Liver (tissue), 3 donors: ENCODE data around the gene IL4.

Experiments
- ATF3 ChIP-seq: IDR thresholded peaks from 2 replicates; pipeline ENCODE4 v1.6.1; 2016; ENCODE audit warnings: antibody characterized with exemption
- CTCF ChIP-seq: fragments of 150-350 bp; IDR thresholded peaks from 2 replicates; pipeline ENCODE4 v1.5.1; 2017; ENCODE audit warnings: improper control_type of control experiment, low read depth, low read length; ENCODE audit not compliant: missing input control
- EGR1 ChIP-seq, 2 donors: IDR thresholded peaks; 2 replicates each; pipeline ENCODE4 v1.6.1; 2016 to 2018; ENCODE audit warnings: antibody characterized with exemption in 2 of 2, low read depth in 2 of 2
- FOXA1 ChIP-seq: IDR thresholded peaks from 2 replicates; pipeline ENCODE4 v1.6.1; 2016; ENCODE audit warnings: antibody characterized with exemption
- HNF4A ChIP-seq, 2 donors: conservative IDR thresholded peaks; 2 replicates each; pipeline ENCODE4 v1.6.1; 2016; ENCODE audit warnings: antibody characterized with exemption in 2 of 2, mild to moderate bottlenecking in 2 of 2
- HNF4G ChIP-seq: IDR thresholded peaks from 2 replicates; pipeline ENCODE4 v1.6.1; 2016; ENCODE audit warnings: antibody characterized with exemption
- MAX ChIP-seq: IDR thresholded peaks from 2 replicates; pipeline ENCODE4 v1.6.1; 2016; ENCODE audit warnings: antibody characterized with exemption
- RAD21 ChIP-seq, 2 donors: IDR thresholded peaks; 2 replicates each; pipeline ENCODE4 v1.6.1; 2016; ENCODE audit warnings: antibody characterized with exemption in 2 of 2, mild to moderate bottlenecking in 2 of 2
- REST ChIP-seq: IDR thresholded peaks from 2 replicates; pipeline ENCODE4 v1.6.1; 2016; ENCODE audit warnings: antibody characterized with exemption, mild to moderate bottlenecking
- RXRA ChIP-seq, 2 donors: IDR thresholded peaks; 2 replicates each; pipeline ENCODE4 v1.6.1; 2017 to 2018; ENCODE audit warnings: antibody characterized with exemption in 2 of 2, mild to moderate bottlenecking in 1 of 2
- YY1 ChIP-seq: IDR thresholded peaks from 2 replicates; pipeline ENCODE4 v1.6.1; 2016; ENCODE audit warnings: antibody characterized with exemption, mild to moderate bottlenecking
- ZBTB33 ChIP-seq: IDR thresholded peaks from 2 replicates; pipeline ENCODE4 v1.6.1; 2016; ENCODE audit warnings: antibody characterized with exemption
- donor health status: healthy.
- donor health status: healthy.

- TF ChIP-seq CTCF (no peak), RAD21 (IDR thresholded peaks at IDR 0.05) (no peak), MAX (no peak), ZBTB33 (no peak), ATF3 (no peak), YY1 (no peak), REST (no peak), FOXA1 (no peak), EGR1 (IDR thresholded peaks at IDR 0.05; ENCODE audit: low read depth in 2 of 2) (no peak), HNF4G (no peak), HNF4A (conservative IDR thresholded peaks at IDR 0.05) (no peak), RXRA (IDR thresholded peaks at IDR 0.05) (no peak)
These were observed 16.4 kb downstream of the IL4 start for GRCh38 chr5:132690156-132690555.
